Neural crest cell (in vitro differentiated cells): ENCODE data around the gene MALAT1. TPM values are rescaled to one million over a fixed set of nuclear protein-coding genes. Genes with fewer than 3 reads are reported as not detected.
A peak's percentile ranks its signal among the peaks of the same experiment; 100 is the strongest.

ENCODE experiments used
- DNase-seq: peaks from one replicate; pipeline ENCODE4 v3.0.0; 2021; ENCODE audit warnings: low read depth, mixed read lengths, low spot score
- H3K27ac Mint-ChIP-seq: one replicate; pipeline ENCODE4 v1.8.0; 2021; ENCODE audit warnings: mild to moderate bottlenecking, mixed read lengths; ENCODE audit not compliant: unreplicated experiment
- H3K27me3 Mint-ChIP-seq: 2 replicates; pipeline ENCODE4 v1.8.0; 2021; ENCODE audit warnings: low read depth, mild to moderate bottlenecking, mixed read lengths
- H3K36me3 Mint-ChIP-seq: 2 replicates; pipeline ENCODE4 v1.8.0; 2021; ENCODE audit warnings: low read depth, mild to moderate bottlenecking, mixed read lengths
- H3K4me1 Mint-ChIP-seq: 2 replicates; pipeline ENCODE4 v1.8.0; 2021; ENCODE audit warnings: mixed read lengths
- H3K4me3 Mint-ChIP-seq: one replicate; pipeline ENCODE4 v1.8.0; 2021; ENCODE audit warnings: mild to moderate bottlenecking, mixed read lengths
- H3K9me3 Mint-ChIP-seq: 2 replicates; pipeline ENCODE4 v1.8.0; 2021; ENCODE audit warnings: mixed read lengths
- CTCF ChIP-seq: fragments of 200-600 bp; sonication (generic); conservative IDR thresholded peaks from 2 replicates; pipeline ENCODE4 v1.5.0; 2021; ENCODE audit warnings: antibody characterized with exemption, mild to moderate bottlenecking
- total RNA-seq: library from RNA; stranded (reverse); gene quantifications from 2 replicates; pipeline ENCODE4 v1.2.1, GENCODE V29; 2021

Gene MALAT1
- total RNA-seq, 1 donor from 2014 or later: 5,409 TPM

DNA sequence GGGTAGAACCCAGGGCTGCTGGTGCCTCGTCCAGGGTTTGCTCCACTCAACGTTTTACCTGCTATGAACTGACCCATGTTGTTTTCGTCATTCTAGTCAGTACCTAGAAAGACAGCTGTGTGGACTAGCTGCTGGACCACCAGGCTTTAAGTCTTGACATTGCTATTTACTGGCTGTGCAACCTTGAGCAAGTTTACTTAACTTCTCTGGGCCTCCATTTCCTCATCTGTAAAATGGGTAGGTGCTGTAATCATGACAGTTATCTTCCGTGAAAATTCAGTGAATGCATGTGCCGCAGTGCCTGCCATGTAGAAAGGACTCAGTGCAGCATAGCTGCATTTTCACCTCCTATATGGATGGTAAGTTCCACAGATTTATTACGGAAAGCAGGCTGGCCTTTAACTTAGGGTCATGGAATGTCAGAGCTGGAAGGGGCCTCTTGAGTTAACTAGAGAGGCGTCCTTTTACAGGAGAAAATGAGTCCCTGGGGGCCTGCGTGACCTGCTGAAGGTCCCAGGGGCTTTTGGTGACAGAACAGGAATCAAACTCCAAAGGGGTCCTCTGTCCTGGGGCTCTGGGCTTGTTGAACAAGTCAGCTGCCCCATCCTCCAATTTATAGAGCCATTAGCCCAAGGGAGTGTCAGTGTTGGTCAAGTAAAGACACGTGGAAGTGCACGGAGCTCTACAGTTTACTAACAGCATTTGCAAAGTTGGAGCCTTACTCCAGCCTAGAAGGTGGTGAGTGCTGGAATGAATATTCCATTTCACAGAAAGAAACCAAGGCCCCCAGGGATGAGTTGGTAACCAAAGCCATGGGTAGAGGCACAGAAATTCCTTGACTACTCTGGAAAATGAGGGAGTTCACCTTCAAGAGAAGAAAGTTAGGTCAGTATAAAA lies 12.0 kb upstream of the MALAT1 start:
- peaks cover 75% of the 10 kb centered on the region for H3K4me1 Mint-ChIP-seq
- peak overlapping the region; percentile 95 for H3K27ac Mint-ChIP-seq
- DNase-seq: no peak
- no peak for TF ChIP-seq CTCF
- H3K36me3 Mint-ChIP-seq: no peaks in the 10 kb centered on the region
- peak overlapping the region; percentile 80 for H3K4me3 Mint-ChIP-seq
- H3K27me3 Mint-ChIP-seq: peaks cover 2% of the 10 kb centered on the region
- H3K9me3 Mint-ChIP-seq: no peaks in the 10 kb centered on the region

- H3K4me1 Mint-ChIP-seq: peaks cover 78% of the 10 kb centered on the region
These were observed 11.2 kb upstream of the MALAT1 start for GRCh38 chr11:65487467-65488272.

GRCh38 chr11:65488273-65489034 lies 10.4 kb upstream of the MALAT1 start:
- Mint-ChIP-seq H3K36me3 (no peaks in the 10 kb centered on the region), H3K9me3 (no peaks in the 10 kb centered on the region), H3K4me1 (peaks cover 86% of the 10 kb centered on the region), H3K27ac (peak overlapping the region; percentile 98), H3K27me3 (peaks cover 2% of the 10 kb centered on the region), H3K4me3 (peak overlapping the region; percentile 80)
- TF ChIP-seq CTCF: no peak
- no peak for DNase-seq

More at GRCh38 chr11:65487467-65488272, 11.2 kb upstream of the MALAT1 start:
- peaks cover 2% of the 10 kb centered on the region for H3K27me3 Mint-ChIP-seq
- no peak for TF ChIP-seq CTCF
- H3K27ac Mint-ChIP-seq: peak overlapping the region; percentile 98
- no peaks in the 10 kb centered on the region for H3K36me3 Mint-ChIP-seq
- H3K9me3 Mint-ChIP-seq: no peaks in the 10 kb centered on the region
- H3K4me3 Mint-ChIP-seq: peak overlapping the region; percentile 80
- DNase-seq: peak; percentile 90

DNA sequence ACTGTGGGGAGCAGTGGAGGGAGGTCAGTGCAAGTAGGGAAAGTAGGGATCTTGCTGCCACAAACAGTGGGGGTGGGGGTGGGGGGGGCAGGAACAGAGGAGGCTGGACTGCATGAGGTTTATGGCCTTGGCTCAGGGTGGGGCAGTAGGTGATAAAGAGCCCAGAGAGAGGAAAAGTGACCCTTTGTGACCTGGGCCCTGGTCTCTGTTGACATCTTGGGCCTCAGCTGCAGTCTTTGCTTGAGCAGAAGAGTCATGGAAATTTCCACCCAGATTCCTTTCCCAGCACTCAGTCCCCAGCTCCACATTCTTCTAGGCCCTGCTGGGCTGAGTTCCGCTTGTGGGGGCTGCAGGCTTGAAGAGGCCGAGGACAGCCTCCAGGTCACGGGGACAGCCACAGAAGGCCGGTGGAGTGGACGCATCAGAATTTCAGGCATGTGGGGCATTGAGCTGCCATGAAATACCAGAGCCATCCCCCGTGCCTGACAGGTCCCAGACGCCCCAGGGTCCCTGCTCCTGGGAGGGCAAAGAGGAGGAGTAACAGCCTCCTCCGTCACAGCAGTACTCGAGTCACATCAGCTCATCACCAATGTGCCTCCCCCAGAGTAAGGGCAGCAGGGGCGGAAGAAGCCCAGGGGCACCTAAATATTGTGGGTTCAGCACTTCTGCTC lies 9.7 kb upstream of the MALAT1 start:
- peak overlapping the region; percentile 80 for H3K4me3 Mint-ChIP-seq
- H3K4me1 Mint-ChIP-seq: peaks cover 93% of the 10 kb centered on the region
- H3K9me3 Mint-ChIP-seq: no peaks in the 10 kb centered on the region
- DNase-seq: no peak
- no peak for TF ChIP-seq CTCF
- H3K36me3 Mint-ChIP-seq: no peaks in the 10 kb centered on the region
- peak overlapping the region; percentile 98 for H3K27ac Mint-ChIP-seq
- H3K27me3 Mint-ChIP-seq: peaks cover 2% of the 10 kb centered on the region
